Gastrocnemius medialis (tissue), 4 donors: Measurements from ENCODE around the gene SPTBN5.

Source experiments
- POLR2A ChIP-seq, 2 donors: fragments of 450-650 bp; IDR thresholded peaks; one replicate each; pipeline ENCODE4 v1.6.1; 2017; ENCODE audit warnings: antibody characterized with exemption in 2 of 2, mild to moderate bottlenecking in 2 of 2, moderate library complexity in 2 of 2
- TF ChIP-seq, protein P1 (sequence below), 5 experiments: fragments of 450-650 bp in 3 of 5; fragments of 200-600 bp in 2 of 5; sonication (generic) in 2 of 5; IDR thresholded peaks in 4 of 5; conservative IDR thresholded peaks in 1 of 5; 1 replicate in 4 of 5; 2 replicates in 1 of 5; pipeline ENCODE4 v1.5.1; 2016 to 2019; ENCODE audit warnings: antibody characterized with exemption in 5 of 5, mild to moderate bottlenecking in 3 of 5, moderate library complexity in 3 of 5

GRCh38 chr15:41814534-41814933 lies 79.3 kb downstream of the SPTBN5 start:
- TF ChIP-seq, protein P1, sequence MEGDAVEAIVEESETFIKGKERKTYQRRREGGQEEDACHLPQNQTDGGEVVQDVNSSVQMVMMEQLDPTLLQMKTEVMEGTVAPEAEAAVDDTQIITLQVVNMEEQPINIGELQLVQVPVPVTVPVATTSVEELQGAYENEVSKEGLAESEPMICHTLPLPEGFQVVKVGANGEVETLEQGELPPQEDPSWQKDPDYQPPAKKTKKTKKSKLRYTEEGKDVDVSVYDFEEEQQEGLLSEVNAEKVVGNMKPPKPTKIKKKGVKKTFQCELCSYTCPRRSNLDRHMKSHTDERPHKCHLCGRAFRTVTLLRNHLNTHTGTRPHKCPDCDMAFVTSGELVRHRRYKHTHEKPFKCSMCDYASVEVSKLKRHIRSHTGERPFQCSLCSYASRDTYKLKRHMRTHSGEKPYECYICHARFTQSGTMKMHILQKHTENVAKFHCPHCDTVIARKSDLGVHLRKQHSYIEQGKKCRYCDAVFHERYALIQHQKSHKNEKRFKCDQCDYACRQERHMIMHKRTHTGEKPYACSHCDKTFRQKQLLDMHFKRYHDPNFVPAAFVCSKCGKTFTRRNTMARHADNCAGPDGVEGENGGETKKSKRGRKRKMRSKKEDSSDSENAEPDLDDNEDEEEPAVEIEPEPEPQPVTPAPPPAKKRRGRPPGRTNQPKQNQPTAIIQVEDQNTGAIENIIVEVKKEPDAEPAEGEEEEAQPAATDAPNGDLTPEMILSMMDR (IDR thresholded peaks at IDR 0.05 in 4 of 5, conservative IDR thresholded peaks at IDR 0.05 in 1 of 5): no peak
- TF ChIP-seq POLR2A (IDR thresholded peaks at IDR 0.05): no peak
